GM21367 (cell line): ENCODE data around the gene PMS1.
"Not testable (repeated sequence)": the region's sequence is repeated elsewhere in the genome, so short reads cannot be mapped to it uniquely, and the experiment has no call there.

Experiments
- ATAC-seq: cut with Tn5 transposase; IDR thresholded peaks from one replicate; pipeline ENCODE4 v1.9.1; 2021; ENCODE audit not compliant: unreplicated experiment

PMS1 gene

DNA sequence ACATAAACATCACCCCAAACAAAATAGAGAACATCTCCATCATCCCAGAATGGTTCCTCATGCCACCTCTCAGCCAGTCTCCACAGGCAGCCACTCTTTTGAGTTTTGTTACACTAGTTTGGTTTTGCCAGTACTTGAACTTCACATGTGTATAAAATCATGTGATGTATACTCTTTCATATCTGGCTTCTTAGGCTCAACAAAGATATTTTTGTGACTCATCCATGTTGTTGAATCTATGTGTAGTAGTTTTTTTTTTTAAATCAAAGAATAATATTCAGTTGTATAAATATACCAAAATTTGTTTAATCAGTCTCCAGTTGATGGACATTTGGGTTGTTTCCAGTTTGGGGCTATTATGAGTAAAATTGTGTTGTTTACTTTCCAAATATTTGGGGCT lies 75.9 kb downstream of the PMS1 start:
- ATAC-seq, result no peak

DNA sequence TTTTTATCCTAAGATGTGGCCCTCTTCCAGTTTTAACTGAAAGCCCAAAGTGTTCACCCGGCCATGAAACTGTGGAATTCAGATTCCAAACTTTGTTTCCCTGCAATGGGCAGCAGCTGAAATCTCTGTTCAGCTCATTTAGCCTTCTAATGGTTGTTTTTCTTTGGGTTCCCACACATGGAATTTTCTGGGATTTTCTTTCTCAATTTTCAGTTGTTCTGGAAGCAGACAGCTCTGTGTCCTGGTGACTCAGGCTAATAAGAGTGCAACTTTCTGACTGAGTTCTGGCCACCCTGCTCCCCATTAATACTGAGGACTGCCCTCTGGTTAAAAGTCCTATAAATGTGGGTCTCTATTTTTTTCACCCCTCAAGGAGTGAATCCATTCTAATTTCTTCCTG lies 78.5 kb downstream of the PMS1 start:
- ATAC-seq, result no peak

DNA sequence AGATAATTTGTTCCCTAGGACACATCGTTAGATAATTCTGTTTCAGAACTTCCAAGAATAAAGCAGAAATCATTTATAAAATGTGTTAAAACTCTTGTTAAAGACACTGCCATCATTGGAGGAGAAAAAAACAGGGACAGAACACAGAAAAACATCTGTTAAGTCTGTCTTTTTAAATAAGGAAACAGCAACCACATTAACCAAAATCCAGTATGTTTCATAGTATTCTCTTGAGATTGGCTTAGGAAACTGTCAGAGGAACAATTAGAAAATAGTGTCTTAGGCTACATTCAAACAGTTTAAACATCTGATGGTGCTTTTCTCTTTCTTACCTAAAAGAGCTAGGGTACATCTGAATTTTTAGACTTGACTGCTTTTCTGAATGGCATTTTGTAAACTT lies 81.6 kb downstream of the PMS1 start:
- no peak for ATAC-seq

DNA sequence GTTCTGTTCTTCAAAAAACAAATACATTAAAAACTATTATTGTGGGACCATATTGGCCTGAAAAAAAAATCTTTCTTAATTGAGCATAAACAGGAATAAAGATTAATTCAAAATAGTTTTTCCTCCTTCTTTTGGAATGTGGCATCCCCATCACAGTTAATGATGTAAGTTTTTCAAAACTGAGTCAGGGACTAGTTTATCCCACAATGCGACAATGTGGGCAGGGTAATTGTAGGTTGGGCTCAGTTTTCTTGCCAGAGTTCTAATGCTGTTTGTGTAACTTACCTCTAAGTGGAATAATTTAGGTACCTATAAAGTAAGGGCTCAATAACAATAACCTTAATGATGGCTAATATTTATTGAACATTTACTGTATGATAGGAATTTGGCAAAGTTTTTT lies 82.0 kb downstream of the PMS1 start:
- ATAC-seq, result no peak

DNA sequence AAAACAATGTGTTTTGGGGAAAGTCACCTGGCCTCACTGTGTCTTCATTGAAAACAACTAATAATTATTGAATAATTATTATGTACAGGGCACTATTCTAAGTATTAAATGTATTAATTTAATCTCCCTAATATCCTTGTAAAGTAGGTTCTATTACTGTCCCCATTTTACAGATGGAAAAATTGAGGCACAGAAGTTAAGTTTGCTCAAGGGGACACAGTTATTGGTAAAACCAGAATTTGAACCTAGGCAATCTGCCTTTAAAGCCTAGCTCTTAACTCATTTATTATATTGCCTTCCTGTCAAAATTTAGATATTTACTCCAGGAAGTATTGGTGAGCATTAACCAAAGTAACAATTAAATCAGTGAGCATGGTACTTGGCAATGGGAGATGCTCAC lies 84.6 kb downstream of the PMS1 start:
- ATAC-seq, result no peak

DNA sequence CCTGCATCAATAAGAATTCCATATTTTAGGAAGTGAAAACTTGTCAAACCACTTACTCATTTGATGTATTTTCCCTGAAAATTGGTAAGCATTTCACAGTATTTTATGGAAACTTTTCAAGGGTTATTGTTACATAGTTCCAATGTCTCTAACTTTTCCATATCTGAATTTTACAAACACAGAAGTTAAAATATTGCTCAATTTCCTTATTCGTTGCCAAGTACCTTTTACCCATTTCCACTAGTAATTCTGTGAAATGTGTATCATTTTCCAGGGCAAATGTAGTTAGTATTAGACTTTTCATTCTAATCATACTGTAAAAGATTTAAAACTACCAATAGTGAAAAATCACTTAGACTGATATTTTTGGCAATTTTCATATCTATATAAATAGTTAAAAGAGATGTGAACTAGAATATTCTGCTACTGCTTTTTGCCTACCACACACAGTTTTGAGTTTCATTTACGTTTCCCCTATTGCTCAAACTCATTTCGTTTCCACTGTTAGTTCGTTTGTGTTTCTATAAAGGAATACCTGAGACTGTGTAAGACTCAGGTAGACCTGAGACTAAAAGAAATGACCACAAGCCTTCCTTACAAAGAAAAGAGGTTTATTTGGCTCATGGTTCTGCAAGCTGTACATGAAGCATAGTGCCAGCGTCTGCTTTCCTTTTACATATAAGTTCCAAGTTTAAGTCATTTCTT lies 86.3 kb downstream of the PMS1 start:
- no peak for ATAC-seq

DNA sequence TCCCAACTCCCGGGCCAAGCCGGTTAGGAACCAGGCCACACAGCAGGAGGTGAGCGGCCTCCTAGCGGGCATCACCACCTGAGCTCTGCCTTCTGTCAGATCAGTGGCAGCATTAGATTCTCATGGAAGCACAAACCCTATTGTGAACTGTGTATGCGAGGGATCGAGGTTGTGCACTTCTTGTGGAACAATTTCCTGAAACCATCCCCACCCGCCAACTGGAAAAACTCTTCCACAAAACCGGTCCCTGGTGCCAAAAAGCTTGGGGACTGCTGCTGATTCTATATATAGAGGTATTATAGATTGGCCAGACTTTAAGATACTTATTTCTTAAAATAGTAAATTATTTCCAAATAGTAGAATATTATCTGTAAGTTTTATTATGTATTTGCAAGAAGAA lies 89.4 kb downstream of the PMS1 start:
- ATAC-seq, result no peak

DNA sequence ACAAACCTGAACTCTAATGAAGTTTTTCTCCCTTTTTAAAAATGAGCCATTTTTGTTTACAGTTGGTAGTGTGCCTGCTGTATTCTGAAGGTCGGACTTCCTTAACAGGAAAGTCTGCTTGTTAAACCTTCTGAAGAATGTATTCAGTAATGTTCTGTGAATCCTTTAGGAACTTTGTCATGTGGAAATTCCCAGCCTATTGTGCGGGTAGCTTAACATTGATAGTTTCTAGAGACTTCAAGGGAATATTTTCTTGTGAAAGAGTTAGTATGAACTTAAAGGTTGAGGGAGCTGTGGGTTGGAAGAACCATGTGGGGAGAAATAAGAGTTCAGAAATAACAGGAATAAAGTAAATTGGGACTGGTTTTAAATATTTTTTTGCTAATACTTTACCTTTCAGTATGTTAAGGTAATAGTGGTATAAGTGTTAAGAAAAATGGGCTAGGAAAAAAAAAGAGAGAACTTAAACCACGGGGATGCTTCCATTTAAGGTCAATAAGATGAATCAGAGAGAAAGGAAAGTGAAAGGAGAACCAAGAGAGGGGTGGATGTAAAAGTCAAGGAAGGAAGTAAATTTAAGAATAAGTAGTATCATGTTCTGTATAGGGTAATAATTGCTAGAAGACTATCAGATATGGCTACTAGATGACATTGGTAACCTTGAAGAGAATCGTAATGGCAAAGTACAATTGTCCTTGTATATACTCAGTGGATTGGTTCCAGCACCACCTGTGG lies 90.5 kb downstream of the PMS1 start:
- peak; percentile 53 for ATAC-seq

DNA sequence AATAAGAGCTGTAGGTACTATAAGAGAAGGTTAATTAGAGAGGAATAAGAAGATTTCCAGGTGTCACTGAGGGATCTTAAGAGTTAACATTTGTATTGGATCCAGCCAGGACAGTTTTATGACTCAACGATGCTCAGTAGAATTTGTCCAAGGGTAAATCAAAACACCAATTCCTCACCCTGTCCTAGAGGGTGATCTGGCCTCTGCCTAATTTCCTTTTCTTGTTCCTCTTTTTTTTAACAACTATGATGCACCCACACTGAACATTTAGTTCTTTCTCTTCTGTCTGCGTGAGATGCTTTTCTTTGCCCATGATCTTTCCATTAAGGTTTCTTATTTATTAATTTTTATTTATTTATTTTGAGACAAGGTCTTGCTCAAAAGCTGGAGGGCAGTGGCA lies 92.0 kb downstream of the PMS1 start:
- ATAC-seq, result no peak

DNA sequence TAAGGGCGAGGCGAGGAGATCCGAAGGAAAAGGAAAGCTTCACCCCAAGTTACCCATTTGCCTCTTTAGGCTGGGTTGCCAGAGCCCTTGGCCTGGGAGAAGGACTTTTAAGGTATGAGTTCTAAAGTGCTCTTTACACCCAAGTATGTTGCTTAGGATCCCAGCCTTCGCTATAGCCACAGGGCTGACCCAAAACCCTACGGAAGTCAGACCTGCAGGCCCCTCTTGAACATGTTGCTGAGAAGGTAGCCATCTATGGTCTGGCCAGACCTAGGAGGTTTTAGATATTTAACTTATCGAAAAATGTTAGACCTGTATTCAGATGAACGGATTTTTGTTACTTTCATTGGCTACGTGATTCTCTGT lies 95.4 kb downstream of the PMS1 start:
- no peak for ATAC-seq

DNA sequence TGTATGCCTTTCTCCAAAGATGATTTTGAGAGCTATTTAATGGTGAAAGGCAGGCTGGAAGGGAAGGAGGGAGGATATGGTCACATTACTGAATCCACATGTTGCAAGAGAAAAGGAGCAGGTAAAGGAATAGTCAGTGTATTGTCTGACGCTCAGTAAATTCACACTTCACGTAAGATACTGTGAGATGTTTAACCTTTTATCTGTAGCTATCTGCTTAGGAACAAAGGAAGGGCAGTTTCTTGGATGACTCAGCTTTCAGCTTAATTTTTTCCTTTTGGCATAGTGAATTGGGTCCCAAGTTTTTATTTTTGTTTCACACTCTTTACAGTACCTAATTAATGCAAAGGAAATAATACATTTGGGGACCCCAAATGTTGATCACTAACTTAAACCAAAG lies 96.2 kb downstream of the PMS1 start:
- ATAC-seq, result no peak

DNA sequence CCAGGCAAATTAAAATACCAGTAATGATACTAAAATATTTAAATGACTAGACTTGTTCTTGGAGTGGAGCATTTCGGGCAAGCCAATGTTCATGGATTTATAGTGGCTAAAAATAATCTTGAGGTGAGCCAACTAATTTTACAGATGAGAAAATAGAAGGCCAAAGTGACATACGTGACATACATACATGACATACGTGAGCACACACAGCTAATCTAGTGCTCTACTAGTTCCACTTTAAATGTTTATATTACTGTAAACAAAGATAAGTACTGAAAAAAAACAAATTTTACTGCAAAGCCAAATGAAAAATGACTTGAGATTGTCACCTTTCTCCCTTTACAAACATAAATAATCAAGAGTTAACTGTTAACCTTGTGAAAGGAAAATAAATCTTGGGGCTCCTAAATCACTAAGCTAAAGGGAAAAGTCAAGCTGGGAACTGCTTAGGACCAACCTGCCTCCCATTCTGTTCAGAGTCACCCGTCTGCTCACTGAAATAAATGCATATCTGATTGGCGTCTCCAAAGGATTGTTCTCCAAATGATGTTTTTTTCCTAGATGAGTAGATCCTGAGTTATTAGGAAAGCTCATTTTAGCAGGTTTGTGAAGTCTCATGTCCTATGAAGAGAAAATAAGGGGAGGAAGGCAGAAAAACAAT lies 96.7 kb downstream of the PMS1 start:
- no peak for ATAC-seq

DNA sequence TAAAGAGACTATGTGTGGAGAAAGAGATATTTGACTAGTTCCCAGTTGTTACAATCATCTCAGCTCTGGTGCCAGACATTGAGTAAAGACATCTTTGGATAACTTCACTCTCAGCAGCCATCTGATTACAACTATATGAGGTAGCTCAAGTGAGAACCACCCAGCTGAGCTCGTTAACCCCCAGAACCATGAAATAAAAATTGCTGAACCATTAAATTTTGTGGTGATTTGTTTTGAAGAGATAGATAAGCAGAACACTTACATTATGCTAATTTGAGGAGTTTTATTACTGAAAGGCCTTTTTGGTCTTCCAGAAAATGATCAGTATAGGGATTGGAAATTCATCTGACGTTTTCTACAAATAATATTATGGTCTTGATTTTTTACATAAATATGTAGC lies 101.1 kb downstream of the PMS1 start:
- no peak for ATAC-seq

DNA sequence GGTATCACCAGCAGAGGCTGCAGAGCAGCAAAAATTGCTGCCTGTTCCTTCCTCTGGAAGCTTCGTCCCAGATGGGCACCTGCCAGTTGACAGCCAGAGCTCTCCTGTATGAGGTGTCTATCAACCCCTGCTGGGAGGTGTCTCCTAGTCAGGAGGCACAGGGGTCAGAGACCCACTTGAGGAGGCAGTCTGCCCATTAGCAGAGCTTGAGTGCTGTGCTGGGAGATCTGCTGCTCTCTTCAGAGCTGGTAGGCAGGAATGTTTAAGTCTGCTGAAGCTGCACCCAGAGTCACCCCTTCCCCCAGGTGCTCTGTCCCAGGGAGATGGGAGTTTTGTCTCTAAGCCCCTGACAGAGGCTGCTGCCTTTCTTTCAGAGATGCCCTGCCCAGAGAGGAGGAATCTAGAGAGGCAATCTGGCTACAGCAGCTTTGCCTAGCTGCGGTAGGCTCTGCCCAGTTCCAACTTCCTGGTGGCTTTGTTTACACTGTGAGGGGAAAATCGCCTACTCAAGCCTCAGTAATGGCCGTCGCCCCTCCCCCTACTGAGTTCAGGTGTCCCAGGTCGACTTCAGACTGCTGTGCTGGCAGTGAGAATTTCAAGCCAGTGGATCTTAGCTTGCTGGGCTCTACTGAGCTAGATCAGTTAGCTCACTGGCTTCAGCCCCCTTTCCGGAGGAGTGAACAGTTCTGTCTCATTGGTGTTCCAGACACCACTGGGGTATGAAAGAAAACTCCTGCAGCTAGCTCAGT lies 108.5 kb downstream of the PMS1 start:
- ATAC-seq, result not testable (repeated sequence)

DNA sequence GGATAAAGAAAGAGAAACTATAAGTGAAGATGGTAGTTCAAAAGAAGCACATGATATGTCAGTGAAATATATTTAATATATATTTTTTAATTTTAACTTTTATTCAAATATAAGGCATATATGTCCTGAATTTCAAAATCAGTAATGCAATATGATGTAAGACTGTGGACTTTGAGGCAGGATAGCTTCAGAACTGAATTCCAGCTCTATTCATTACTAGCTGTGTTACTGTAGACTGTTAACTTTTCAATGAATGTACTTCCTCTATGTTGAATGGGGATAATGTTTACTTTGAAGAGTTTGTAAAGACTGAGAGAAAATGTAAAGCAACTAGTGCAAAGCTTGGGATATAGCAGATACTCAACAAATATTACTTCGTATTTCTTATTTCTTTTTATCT lies 112.6 kb downstream of the PMS1 start:
- no peak for ATAC-seq

DNA sequence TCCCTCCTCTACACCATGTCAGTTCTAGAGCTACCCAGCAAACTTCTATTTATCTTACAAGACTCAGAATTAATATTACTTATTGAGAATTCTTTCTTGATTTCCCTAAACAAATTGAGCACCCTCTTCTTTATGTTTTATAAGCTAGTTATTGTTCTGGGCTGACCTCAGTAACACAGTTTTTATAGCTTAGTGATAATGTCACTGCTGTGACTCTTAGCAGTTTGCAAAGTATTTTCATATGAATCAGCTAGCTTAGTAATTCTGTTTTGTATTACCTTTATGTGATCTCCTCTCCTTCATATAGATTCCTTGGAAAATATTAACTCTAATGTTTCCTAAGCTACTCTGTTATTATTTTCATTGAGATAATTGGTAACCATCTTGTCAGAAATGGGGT lies 114.9 kb downstream of the PMS1 start:
- ATAC-seq, result no peak

DNA sequence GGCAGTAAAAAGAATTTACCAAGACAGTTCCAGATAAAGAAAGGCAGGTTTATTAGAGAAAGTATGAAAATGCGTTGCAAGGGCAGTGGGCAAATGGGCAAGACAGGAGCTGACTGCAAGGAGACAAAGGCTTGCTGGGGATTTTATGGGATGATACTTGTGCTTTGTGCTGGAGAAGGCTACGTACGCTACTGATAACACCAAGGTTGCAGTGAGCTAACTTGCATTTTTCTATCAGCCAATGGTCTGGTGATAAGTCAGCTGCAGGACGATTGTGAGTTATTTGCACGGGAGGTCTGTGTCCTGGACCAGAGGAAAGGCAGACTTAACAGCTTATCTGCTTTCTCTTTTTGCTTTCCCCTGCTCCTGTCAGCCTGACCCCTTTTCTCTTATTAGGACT lies 116.5 kb downstream of the PMS1 start:
- no peak for ATAC-seq

DNA sequence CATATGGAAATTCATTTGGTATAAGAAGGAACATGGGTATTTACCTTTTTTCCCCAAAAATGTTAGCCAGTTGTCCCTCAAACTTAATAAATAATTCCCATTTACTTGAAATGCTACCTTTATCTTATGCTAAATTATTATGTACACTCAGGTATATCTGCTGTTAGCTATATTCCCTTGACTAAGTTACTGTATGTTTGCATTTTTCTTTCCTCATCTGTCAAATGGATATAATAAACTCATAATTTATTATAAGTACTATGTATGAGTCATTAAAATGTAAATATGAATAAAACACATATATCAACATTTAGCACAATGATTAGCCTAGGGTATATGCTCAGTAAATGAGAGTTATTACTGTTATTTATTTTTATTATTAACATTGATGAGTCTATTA lies 117.4 kb downstream of the PMS1 start:
- no peak for ATAC-seq

DNA sequence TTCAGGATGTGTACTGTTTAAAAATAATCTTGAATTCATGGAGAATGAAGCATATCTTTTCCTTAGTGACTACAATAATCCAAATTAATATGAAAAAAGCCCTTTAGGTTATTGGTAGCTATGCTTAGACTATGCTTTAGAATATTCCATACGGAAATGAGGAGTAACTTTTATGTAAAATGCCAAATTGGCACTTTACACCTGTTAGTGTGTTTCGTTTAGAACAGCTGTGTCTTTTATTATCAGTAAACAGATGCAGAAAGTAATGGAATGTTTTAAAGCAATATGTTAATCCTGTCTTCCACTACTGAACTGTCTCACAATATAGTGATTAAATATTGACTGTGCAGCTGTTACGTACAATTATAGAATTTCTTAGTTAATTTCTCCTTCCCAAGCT lies 129.6 kb downstream of the PMS1 start:
- no peak for ATAC-seq

DNA sequence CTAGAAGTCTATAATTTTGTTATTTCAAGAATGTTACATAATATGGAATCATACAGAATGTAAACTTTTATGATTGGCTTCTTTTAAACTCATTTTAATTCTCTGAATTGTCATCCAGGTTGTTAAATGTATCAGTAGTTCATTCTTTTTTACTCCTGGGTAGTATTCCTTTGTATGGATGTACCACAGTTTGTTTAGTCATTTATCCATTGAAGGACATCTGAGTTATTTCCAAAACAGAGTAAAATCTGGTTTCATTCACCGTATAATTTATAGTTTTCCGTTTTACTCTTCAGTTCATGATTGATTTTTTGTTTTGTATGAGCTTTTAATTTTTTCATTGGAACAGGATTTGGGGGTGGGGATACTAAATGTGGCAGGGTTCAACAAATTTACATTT lies 132.4 kb downstream of the PMS1 start:
- ATAC-seq, result no peak
